ENCODE data around the gene VPS45.

The VPS45 gene

DNA sequence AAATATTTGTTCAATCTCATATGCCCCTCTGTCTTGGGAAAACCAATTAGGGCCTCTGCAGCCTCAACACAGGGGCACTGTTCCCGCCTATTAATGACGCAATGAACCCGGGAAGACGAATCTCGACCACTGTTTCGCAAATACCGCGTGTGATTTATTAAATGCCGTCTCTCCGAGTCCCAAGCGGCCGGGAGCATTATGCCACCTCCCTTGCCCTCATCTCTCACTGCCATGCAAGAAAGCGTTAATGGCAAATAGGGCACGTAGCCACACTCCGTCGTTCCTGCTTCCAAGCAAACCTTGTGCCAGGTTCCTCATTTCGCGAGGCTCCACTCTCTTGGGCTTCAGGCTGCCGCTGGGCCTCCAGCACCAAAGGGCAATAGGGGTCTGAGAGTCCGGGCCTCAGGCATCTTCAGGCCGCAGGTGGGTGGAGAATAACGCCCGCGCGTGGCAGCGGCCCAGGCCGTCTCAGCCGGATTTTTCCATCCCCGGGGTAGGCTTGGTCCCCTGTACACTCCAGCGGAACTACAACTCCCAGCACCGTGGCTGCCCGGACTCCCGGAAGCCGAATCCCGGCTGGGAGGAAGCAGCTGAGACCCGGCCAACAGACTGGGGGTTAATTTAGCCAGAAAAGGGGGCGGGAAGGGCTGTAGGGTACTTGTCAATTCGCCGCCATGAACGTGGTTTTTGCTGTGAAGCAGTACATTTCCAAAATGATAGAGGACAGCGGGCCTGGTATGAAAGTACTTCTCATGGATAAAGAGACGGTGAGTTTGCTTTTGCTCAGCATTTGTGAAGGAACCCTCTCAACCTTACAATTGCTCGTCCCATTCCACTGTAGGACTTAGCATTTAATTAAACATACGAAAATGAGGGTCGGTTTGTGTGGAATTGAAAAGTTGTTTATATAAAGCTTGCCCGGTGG, at the start of gene VPS45:
TSS of gene VPS45 (plus strand) at position 593 of the 925 bp plus-strand sequence. CDS start at position 675, 82 bp downstream.
- no peaks in the 10 kb centered on the region for H3K27me3 ChIP-seq (ENCODE audit: control insufficient read depth in 2 of 2, insufficient read depth in 2 of 2, low read length in 2 of 2)
- H3K27ac ChIP-seq (ENCODE audit: low read depth in 2 of 2, low read length in 2 of 2), result peak within 1 kb of the TSS; percentile 92 to 95
- H3K36me3 ChIP-seq (ENCODE audit: control insufficient read depth in 2 of 2, insufficient read depth in 2 of 2, low read length in 2 of 2), result peaks cover 0 to 3% of the 10 kb centered on the region in 2 donors
- no peaks in the 10 kb centered on the region for H3K9me3 ChIP-seq (ENCODE audit: control insufficient read depth in 2 of 2, low read length in 2 of 2)
- H3K4me1 ChIP-seq (ENCODE audit: control insufficient read depth in 2 of 2, insufficient read depth in 2 of 2, low read length in 2 of 2), result peaks cover 0 to 2% of the 10 kb centered on the region in 2 donors
- peak within 1 kb of the TSS; percentile 84 to 99 for H3K9ac ChIP-seq (ENCODE audit: low read depth in 1 of 2, low read length in 2 of 2)
- H3K4me3 ChIP-seq (ENCODE audit: low read length in 2 of 2), result peak within 1 kb of the TSS; percentile 83 to 99

GRCh38 chr1:150018165-150018564, 49.4 kb upstream of the VPS45 start:
- H3K9ac ChIP-seq (ENCODE audit: low read depth in 1 of 2, low read length in 2 of 2), result no peak overlapping the region

DNA sequence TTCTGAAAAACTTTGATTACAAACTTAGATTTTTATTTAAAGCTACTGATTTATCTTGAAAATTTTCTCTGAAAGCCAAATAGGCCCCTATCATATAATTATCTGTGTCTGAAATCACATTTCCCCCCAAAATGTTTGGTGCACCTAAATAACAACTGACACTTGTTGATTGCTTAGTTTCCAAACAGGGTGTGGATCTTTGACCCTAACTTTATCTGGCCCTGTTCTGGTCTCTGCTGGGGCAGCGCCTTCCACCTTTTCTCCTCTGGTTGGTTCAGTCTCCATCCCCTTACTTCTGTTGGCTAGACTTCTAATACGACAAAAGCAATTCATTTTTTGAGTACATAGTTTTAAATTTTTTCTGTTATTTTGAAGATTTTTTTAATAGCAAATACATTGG, 46.9 kb upstream of the VPS45 start:
- Histone ChIP-seq H3K27ac (ENCODE audit: low read depth in 2 of 2, low read length in 2 of 2) (peak overlapping the region; percentile 56 to 84), H3K36me3 (ENCODE audit: control insufficient read depth in 2 of 2, insufficient read depth in 2 of 2, low read length in 2 of 2) (no peaks in the 10 kb centered on the region), H3K9ac (ENCODE audit: low read depth in 1 of 2, low read length in 2 of 2) (no peak overlapping the region), H3K4me3 (ENCODE audit: low read length in 2 of 2) (no peak overlapping the region), H3K4me1 (ENCODE audit: control insufficient read depth in 2 of 2, insufficient read depth in 2 of 2, low read length in 2 of 2) (peaks cover 0 to 15% of the 10 kb centered on the region in 2 donors), H3K27me3 (ENCODE audit: control insufficient read depth in 2 of 2, insufficient read depth in 2 of 2, low read length in 2 of 2) (no peaks in the 10 kb centered on the region), H3K9me3 (ENCODE audit: control insufficient read depth in 2 of 2, low read length in 2 of 2) (no peaks in the 10 kb centered on the region)

More at GRCh38 chr1:150018165-150018564, 49.4 kb upstream of the VPS45 start:
- H3K4me1 ChIP-seq (ENCODE audit: control insufficient read depth in 2 of 2, insufficient read depth in 2 of 2, low read length in 2 of 2), result peaks cover 0 to 15% of the 10 kb centered on the region in 2 donors
- H3K9me3 ChIP-seq (ENCODE audit: control insufficient read depth in 2 of 2, low read length in 2 of 2), result no peaks in the 10 kb centered on the region
- H3K27me3 ChIP-seq (ENCODE audit: control insufficient read depth in 2 of 2, insufficient read depth in 2 of 2, low read length in 2 of 2), result no peaks in the 10 kb centered on the region
- H3K36me3 ChIP-seq (ENCODE audit: control insufficient read depth in 2 of 2, insufficient read depth in 2 of 2, low read length in 2 of 2), result no peaks in the 10 kb centered on the region
- H3K27ac ChIP-seq (ENCODE audit: low read depth in 2 of 2, low read length in 2 of 2), result no peak overlapping the region
- H3K4me3 ChIP-seq (ENCODE audit: low read length in 2 of 2), result no peak overlapping the region

- no peak overlapping the region for H3K4me3 ChIP-seq (ENCODE audit: low read length in 2 of 2)
- H3K9ac ChIP-seq (ENCODE audit: low read depth in 1 of 2, low read length in 2 of 2), result peak overlapping the region in 1 of 2 donors; percentile 7
- H3K36me3 ChIP-seq (ENCODE audit: control insufficient read depth in 2 of 2, insufficient read depth in 2 of 2, low read length in 2 of 2), result no peaks in the 10 kb centered on the region
- no peaks in the 10 kb centered on the region for H3K9me3 ChIP-seq (ENCODE audit: control insufficient read depth in 2 of 2, low read length in 2 of 2)
- H3K27ac ChIP-seq (ENCODE audit: low read depth in 2 of 2, low read length in 2 of 2), result peak overlapping the region; percentile 76 to 84
- H3K27me3 ChIP-seq (ENCODE audit: control insufficient read depth in 2 of 2, insufficient read depth in 2 of 2, low read length in 2 of 2), result no peaks in the 10 kb centered on the region
- peaks cover 0 to 15% of the 10 kb centered on the region in 2 donors for H3K4me1 ChIP-seq (ENCODE audit: control insufficient read depth in 2 of 2, insufficient read depth in 2 of 2, low read length in 2 of 2)
Observed at GRCh38 chr1:150021191-150021694, 46.3 kb upstream of the VPS45 start.

DNA sequence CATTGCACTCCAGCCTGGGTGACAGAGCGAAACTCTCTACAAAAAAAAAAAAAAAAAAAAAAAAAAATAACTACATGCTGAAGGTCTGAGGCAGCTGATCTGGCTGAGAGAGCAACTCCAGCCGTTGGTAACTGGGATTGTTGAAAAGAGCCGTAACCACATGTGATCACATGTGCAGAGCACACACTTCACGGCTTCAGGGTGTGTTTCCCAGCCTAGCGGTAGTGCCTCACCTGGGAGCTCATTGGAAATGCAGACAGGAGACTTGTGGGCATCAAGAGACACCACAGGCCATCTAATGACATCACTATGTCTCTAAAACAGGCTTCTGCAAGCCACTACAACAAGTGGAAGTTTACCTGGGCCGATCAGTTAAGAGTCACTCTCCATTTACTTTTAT, 45.2 kb upstream of the VPS45 start:
- no peak overlapping the region for H3K4me3 ChIP-seq (ENCODE audit: low read length in 2 of 2)
- H3K4me1 ChIP-seq (ENCODE audit: control insufficient read depth in 2 of 2, insufficient read depth in 2 of 2, low read length in 2 of 2), result peaks cover 0 to 13% of the 10 kb centered on the region in 2 donors
- H3K27me3 ChIP-seq (ENCODE audit: control insufficient read depth in 2 of 2, insufficient read depth in 2 of 2, low read length in 2 of 2), result no peaks in the 10 kb centered on the region
- H3K9me3 ChIP-seq (ENCODE audit: control insufficient read depth in 2 of 2, low read length in 2 of 2), result no peaks in the 10 kb centered on the region
- H3K36me3 ChIP-seq (ENCODE audit: control insufficient read depth in 2 of 2, insufficient read depth in 2 of 2, low read length in 2 of 2), result no peaks in the 10 kb centered on the region
- no peak overlapping the region for H3K9ac ChIP-seq (ENCODE audit: low read depth in 1 of 2, low read length in 2 of 2)
- no peak overlapping the region for H3K27ac ChIP-seq (ENCODE audit: low read depth in 2 of 2, low read length in 2 of 2)

DNA sequence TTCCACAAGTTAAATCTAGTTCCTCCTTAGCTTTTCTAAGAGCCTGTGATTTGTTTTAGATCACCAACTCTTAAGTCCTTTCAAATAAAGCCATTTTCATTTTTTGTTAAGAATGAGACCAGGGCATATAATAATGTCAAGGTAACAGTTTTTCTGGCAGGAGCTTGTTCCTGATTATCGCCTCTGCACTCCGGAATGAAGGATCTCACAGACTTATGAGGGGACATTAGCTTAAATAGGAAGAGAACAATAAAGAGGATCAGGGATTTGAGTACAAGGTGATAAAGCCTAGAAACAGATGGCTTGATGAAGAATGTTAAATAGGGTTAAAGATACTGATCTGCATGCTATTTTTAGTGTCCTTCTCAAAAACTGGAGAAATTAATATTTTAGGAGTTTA, 43.4 kb upstream of the VPS45 start:
- no peaks in the 10 kb centered on the region for H3K9me3 ChIP-seq (ENCODE audit: control insufficient read depth in 2 of 2, low read length in 2 of 2)
- no peak overlapping the region for H3K9ac ChIP-seq (ENCODE audit: low read depth in 1 of 2, low read length in 2 of 2)
- H3K27ac ChIP-seq (ENCODE audit: low read depth in 2 of 2, low read length in 2 of 2), result no peak overlapping the region
- no peaks in the 10 kb centered on the region for H3K36me3 ChIP-seq (ENCODE audit: control insufficient read depth in 2 of 2, insufficient read depth in 2 of 2, low read length in 2 of 2)
- H3K27me3 ChIP-seq (ENCODE audit: control insufficient read depth in 2 of 2, insufficient read depth in 2 of 2, low read length in 2 of 2), result no peaks in the 10 kb centered on the region
- no peak overlapping the region for H3K4me3 ChIP-seq (ENCODE audit: low read length in 2 of 2)
- H3K4me1 ChIP-seq (ENCODE audit: control insufficient read depth in 2 of 2, insufficient read depth in 2 of 2, low read length in 2 of 2), result peaks cover 0 to 13% of the 10 kb centered on the region in 2 donors

DNA sequence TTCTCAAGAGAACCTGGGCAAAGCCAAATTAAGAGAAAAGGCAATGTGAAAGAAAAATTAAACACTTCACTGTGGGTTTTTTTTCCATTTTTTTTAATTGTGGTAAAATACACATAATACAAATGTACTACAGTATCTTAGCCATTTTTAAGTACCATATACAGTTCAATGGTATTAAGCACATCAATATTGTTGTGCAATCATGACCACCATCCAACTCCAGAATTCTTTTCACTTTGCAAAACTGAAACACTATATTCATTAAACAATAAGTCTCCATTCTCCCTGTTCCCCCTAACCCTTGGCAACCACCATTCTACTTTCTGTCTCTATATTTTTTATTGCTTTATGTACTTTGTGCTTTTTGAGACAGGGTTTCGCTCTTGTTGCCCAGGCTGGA, 39.3 kb upstream of the VPS45 start:
- Histone ChIP-seq H3K4me3 (ENCODE audit: low read length in 2 of 2) (no peak overlapping the region), H3K4me1 (ENCODE audit: control insufficient read depth in 2 of 2, insufficient read depth in 2 of 2, low read length in 2 of 2) (no peaks in the 10 kb centered on the region), H3K9ac (ENCODE audit: low read depth in 1 of 2, low read length in 2 of 2) (no peak overlapping the region), H3K9me3 (ENCODE audit: control insufficient read depth in 2 of 2, low read length in 2 of 2) (no peaks in the 10 kb centered on the region), H3K27me3 (ENCODE audit: control insufficient read depth in 2 of 2, insufficient read depth in 2 of 2, low read length in 2 of 2) (no peaks in the 10 kb centered on the region), H3K27ac (ENCODE audit: low read depth in 2 of 2, low read length in 2 of 2) (no peak overlapping the region), H3K36me3 (ENCODE audit: control insufficient read depth in 2 of 2, insufficient read depth in 2 of 2, low read length in 2 of 2) (no peaks in the 10 kb centered on the region)

- Histone ChIP-seq H3K4me3 (ENCODE audit: low read length in 2 of 2) (no peak overlapping the region), H3K9me3 (ENCODE audit: control insufficient read depth in 2 of 2, low read length in 2 of 2) (no peaks in the 10 kb centered on the region), H3K27me3 (ENCODE audit: control insufficient read depth in 2 of 2, insufficient read depth in 2 of 2, low read length in 2 of 2) (no peaks in the 10 kb centered on the region), H3K36me3 (ENCODE audit: control insufficient read depth in 2 of 2, insufficient read depth in 2 of 2, low read length in 2 of 2) (no peaks in the 10 kb centered on the region), H3K27ac (ENCODE audit: low read depth in 2 of 2, low read length in 2 of 2) (no peak overlapping the region), H3K9ac (ENCODE audit: low read depth in 1 of 2, low read length in 2 of 2) (no peak overlapping the region), H3K4me1 (ENCODE audit: control insufficient read depth in 2 of 2, insufficient read depth in 2 of 2, low read length in 2 of 2) (no peaks in the 10 kb centered on the region)
Observed at GRCh38 chr1:150034336-150034735, 33.2 kb upstream of the VPS45 start.

DNA sequence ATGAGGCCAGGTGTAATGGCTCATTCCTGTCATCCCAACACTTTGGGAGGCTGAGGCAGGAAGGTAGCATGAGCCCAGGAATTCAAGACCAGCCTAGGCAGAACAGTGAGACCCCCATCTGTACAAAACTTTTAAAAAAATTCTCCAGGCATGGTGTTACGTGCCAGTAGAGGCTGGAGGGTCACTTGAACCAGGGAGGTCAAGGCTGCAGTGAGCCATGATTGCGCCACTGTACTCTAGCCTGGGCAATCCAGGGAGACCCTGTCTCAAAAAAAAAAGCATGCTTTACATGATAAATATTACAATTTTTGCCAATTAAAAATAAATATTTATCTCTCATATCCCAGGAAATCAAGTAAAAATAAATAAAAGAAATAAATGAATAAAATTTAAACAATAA, 17.6 kb upstream of the VPS45 start:
- H3K36me3 ChIP-seq (ENCODE audit: control insufficient read depth in 2 of 2, insufficient read depth in 2 of 2, low read length in 2 of 2), result no peaks in the 10 kb centered on the region
- H3K27ac ChIP-seq (ENCODE audit: low read depth in 2 of 2, low read length in 2 of 2), result no peak overlapping the region
- H3K4me3 ChIP-seq (ENCODE audit: low read length in 2 of 2), result no peak overlapping the region
- no peak overlapping the region for H3K9ac ChIP-seq (ENCODE audit: low read depth in 1 of 2, low read length in 2 of 2)
- no peaks in the 10 kb centered on the region for H3K4me1 ChIP-seq (ENCODE audit: control insufficient read depth in 2 of 2, insufficient read depth in 2 of 2, low read length in 2 of 2)
- H3K9me3 ChIP-seq (ENCODE audit: control insufficient read depth in 2 of 2, low read length in 2 of 2), result no peaks in the 10 kb centered on the region
- no peaks in the 10 kb centered on the region for H3K27me3 ChIP-seq (ENCODE audit: control insufficient read depth in 2 of 2, insufficient read depth in 2 of 2, low read length in 2 of 2)

GRCh38 chr1:150051089-150051373, 16.5 kb upstream of the VPS45 start:
- Histone ChIP-seq H3K27ac (ENCODE audit: low read depth in 2 of 2, low read length in 2 of 2) (no peak overlapping the region), H3K4me1 (ENCODE audit: control insufficient read depth in 2 of 2, insufficient read depth in 2 of 2, low read length in 2 of 2) (no peaks in the 10 kb centered on the region), H3K4me3 (ENCODE audit: low read length in 2 of 2) (no peak overlapping the region), H3K9me3 (ENCODE audit: control insufficient read depth in 2 of 2, low read length in 2 of 2) (no peaks in the 10 kb centered on the region), H3K36me3 (ENCODE audit: control insufficient read depth in 2 of 2, insufficient read depth in 2 of 2, low read length in 2 of 2) (no peaks in the 10 kb centered on the region), H3K9ac (ENCODE audit: low read depth in 1 of 2, low read length in 2 of 2) (no peak overlapping the region), H3K27me3 (ENCODE audit: control insufficient read depth in 2 of 2, insufficient read depth in 2 of 2, low read length in 2 of 2) (no peaks in the 10 kb centered on the region)
